K562 (cell line): Measurements from ENCODE around the gene KLHL22. TPM values are rescaled to one million over a fixed set of nuclear protein-coding genes. Genes with fewer than 3 reads are reported as not detected.

Source experiments
- ATF7 ChIP-seq: fragments of 450-650 bp; IDR thresholded peaks from 2 replicates; pipeline ENCODE4 v1.7.1; 2014; ENCODE audit warnings: mild to moderate bottlenecking, moderate library complexity
- GABPB2 ChIP-seq: fragments of 250-450 bp; sonication (Bioruptor Pico); conservative IDR thresholded peaks from 2 replicates; pipeline ENCODE4 v1.5.1; 2021; ENCODE audit warnings: mild to moderate bottlenecking
- HNRNPLL ChIP-seq: fragments of 200-400 bp; formaldehyde crosslinking; IDR thresholded peaks from 2 replicates; pipeline ENCODE4 v1.6.1; 2017; ENCODE audit warnings: low read length, low read depth, mild to moderate bottlenecking; ENCODE audit not compliant: poor library complexity, severe bottlenecking
- KHSRP ChIP-seq: fragments of 450-650 bp; IDR thresholded peaks from 2 replicates; pipeline ENCODE4 v1.6.1; 2017
- MTF1 ChIP-seq: fragments of 250-450 bp; sonication (Bioruptor Pico); IDR thresholded peaks from 2 replicates; pipeline ENCODE4 v1.9.0; 2021; ENCODE audit warnings: moderate library complexity, mild to moderate bottlenecking, inconsistent platforms, borderline replicate concordance
- NCOA6 ChIP-seq: fragments of 450-650 bp; IDR thresholded peaks from 2 replicates; pipeline ENCODE4 v1.6.1; 2017; ENCODE audit warnings: mild to moderate bottlenecking
- POLR2AphosphoS5 ChIP-seq: IDR thresholded peaks from 2 replicates; pipeline ENCODE4 v1.6.1; 2011; ENCODE audit warnings: mild to moderate bottlenecking, low read depth, low read length, moderate library complexity; ENCODE audit not compliant: control insufficient read depth, insufficient read depth
- POLR2G ChIP-seq: fragments of 200-400 bp; formaldehyde crosslinking; IDR thresholded peaks from 2 replicates; pipeline ENCODE4 v1.6.1; 2017; ENCODE audit warnings: low read depth, mild to moderate bottlenecking, antibody characterized with exemption, low read length, moderate library complexity
- RBM15 ChIP-seq: fragments of 200-400 bp; formaldehyde crosslinking; IDR thresholded peaks from 2 replicates; pipeline ENCODE4 v1.6.1; 2018; ENCODE audit warnings: mild to moderate bottlenecking, low read length, moderate library complexity; ENCODE audit not compliant: insufficient read depth
- RCOR1 ChIP-seq, 2 experiments: IDR thresholded peaks; 2 replicates each; pipeline ENCODE4 v1.6.1; 2012; ENCODE audit warnings: low read depth in 2 of 2, low read length in 2 of 2, borderline replicate concordance in 1 of 2, improper control_type of control experiment in 1 of 2
- SNRNP70 ChIP-seq: fragments of 200-400 bp; formaldehyde crosslinking; optimal IDR thresholded peaks from 2 replicates; pipeline ENCODE3; 2017; ENCODE audit warnings: low read depth, low read length
- ZFX ChIP-seq: sonication (generic); formaldehyde crosslinking; IDR thresholded peaks from 2 replicates; pipeline ENCODE4 v1.8.0; 2022; ENCODE audit warnings: mild to moderate bottlenecking, missing genetic modification reagents, moderate library complexity
- ZNF507 ChIP-seq: conservative IDR thresholded peaks from 2 replicates; pipeline ENCODE4 v1.6.1; 2017; ENCODE audit warnings: missing genetic modification characterization, missing compliant biosample characterization
- ZNF586 ChIP-seq: fragments of 450-650 bp; formaldehyde crosslinking; conservative IDR thresholded peaks from 2 replicates; pipeline ENCODE4 v1.4.0; 2020; ENCODE audit warnings: mild to moderate bottlenecking, moderate library complexity
- polyA plus RNA-seq, 8 experiments: library from polyadenylated mRNA; depleted of rRNA in 4 of 8; stranded (reverse) in 5 of 8; unstranded in 3 of 8; fragments of >200 nt; fragmentation: Nextera tagmentation in 2 of 8; fragmentation: Illumina TruSeq in 1 of 8; extraction: Ambion mirVana in 2 of 8; extraction: Trizol in 1 of 8; gene quantifications; 2 replicates each; pipeline versions ENCODE4 v1.2.1 to v1.2.3, GENCODE V29; 2011 to 2014; ENCODE audit warnings: inconsistent platforms in 1 of 8, missing spikeins in 1 of 8
- total RNA-seq, 7 experiments: library from RNA; depleted of rRNA in 6 of 7; stranded (reverse); fragments of >200 nt in 6 of 7; fragmentation: Illumina TruSeq in 2 of 7; extraction: Trizol in 2 of 7; gene quantifications; 2 replicates each; pipeline versions ENCODE4 v1.2.1 to v1.2.3, GENCODE V29; 2011 to 2021; ENCODE audit warnings: low replicate concordance in 1 of 7
- TF ChIP-seq, protein P1 (sequence below): fragments of 200-800 bp; sonication (Bioruptor generic); IDR thresholded peaks from 2 replicates; pipeline ENCODE4 v1.6.1; 2017; ENCODE audit warnings: missing genetic modification characterization, missing compliant biosample characterization
- TF ChIP-seq, protein P2 (sequence below): fragments of 250-450 bp; sonication (Bioruptor Pico); IDR thresholded peaks from 2 replicates; pipeline ENCODE4 v1.4.0; 2020
- TF ChIP-seq, protein P3 (sequence below): fragments of 250-450 bp; sonication (Bioruptor Pico); IDR thresholded peaks from 2 replicates; pipeline ENCODE4 v1.5.0; 2021
- TF ChIP-seq, protein P4 (sequence below): fragments of 450-650 bp; IDR thresholded peaks from 2 replicates; pipeline ENCODE4 v1.7.0; 2016; ENCODE audit warnings: borderline replicate concordance
- TF ChIP-seq, protein P5 (sequence below): fragments of 250-450 bp; sonication (Bioruptor Pico); IDR thresholded peaks from 2 replicates; pipeline ENCODE4 v1.8.0; 2022; ENCODE audit warnings: moderate library complexity, mild to moderate bottlenecking, inconsistent platforms

KLHL22 gene
- total and polyA plus RNA-seq, 9 of the 15 experiments (the other 6 are each of a cell fraction or from before 2014, with no cell fraction given) = 1.3 to 25.6 (median 15.2) TPM

DNA sequence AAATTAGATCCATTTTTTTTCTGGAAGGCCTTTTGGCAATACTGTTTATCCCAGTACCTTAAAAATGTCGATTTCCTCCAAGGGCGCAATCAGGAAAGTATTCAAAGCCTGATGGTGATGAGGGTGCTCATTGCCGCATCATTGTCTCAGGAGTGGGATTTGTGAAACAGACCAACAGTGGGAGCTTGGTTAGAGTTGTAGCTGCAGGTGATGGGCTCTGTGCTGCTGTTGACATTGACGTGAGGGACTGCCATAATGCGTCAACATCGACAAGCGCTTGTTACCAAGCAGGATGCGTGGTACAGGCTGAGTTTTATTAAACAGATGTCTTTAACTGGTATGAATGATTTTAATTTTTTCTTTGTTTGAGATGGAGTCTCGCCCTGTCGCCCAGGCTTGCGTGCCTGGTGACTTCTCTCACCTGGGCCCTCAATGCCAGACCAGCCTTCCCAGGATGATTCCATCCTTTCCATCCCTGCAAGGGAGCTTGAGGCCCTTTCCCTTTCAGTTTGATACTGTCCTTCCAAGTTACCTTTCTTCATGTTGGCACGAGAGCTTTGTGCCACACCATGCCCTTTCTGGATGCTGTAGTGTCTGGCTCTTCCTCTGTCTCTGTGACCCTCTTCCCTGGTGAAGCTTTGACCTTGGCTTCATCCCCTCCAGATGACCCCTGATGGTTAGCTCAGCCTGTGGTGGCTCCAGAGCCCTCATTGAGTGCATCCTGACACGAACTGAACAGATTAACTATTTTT is 22.4 kb upstream of the KLHL22 start (continued):
- no peak for TF ChIP-seq HNRNPLL
- TF ChIP-seq, protein P1, sequence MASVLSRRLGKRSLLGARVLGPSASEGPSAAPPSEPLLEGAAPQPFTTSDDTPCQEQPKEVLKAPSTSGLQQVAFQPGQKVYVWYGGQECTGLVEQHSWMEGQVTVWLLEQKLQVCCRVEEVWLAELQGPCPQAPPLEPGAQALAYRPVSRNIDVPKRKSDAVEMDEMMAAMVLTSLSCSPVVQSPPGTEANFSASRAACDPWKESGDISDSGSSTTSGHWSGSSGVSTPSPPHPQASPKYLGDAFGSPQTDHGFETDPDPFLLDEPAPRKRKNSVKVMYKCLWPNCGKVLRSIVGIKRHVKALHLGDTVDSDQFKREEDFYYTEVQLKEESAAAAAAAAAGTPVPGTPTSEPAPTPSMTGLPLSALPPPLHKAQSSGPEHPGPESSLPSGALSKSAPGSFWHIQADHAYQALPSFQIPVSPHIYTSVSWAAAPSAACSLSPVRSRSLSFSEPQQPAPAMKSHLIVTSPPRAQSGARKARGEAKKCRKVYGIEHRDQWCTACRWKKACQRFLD (CRISPR knock-in tag) = no peak
- no peak for TF ChIP-seq SNRNP70
- TF ChIP-seq ZFX (CRISPR knock-in tag) = 0 out of 2 replicates have a peak, but pooled peaks have one; percentile 25
- no peak for TF ChIP-seq GABPB2
- TF ChIP-seq, protein P2, sequence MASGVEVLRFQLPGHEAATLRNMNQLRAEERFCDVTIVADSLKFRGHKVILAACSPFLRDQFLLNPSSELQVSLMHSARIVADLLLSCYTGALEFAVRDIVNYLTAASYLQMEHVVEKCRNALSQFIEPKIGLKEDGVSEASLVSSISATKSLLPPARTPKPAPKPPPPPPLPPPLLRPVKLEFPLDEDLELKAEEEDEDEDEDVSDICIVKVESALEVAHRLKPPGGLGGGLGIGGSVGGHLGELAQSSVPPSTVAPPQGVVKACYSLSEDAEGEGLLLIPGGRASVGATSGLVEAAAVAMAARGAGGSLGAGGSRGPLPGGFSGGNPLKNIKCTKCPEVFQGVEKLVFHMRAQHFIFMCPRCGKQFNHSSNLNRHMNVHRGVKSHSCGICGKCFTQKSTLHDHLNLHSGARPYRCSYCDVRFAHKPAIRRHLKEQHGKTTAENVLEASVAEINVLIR (CRISPR knock-in tag) = no peak
- no peak for TF ChIP-seq NCOA6
- TF ChIP-seq, protein P3, sequence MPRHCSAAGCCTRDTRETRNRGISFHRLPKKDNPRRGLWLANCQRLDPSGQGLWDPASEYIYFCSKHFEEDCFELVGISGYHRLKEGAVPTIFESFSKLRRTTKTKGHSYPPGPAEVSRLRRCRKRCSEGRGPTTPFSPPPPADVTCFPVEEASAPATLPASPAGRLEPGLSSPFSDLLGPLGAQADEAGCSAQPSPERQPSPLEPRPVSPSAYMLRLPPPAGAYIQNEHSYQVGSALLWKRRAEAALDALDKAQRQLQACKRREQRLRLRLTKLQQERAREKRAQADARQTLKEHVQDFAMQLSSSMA = no peak
- 0 out of 4 replicates have a peak, but pooled peaks of 1 of the 2 experiments have one; percentile 5 for TF ChIP-seq RCOR1 (IDR thresholded peaks at IDR 0.05; ENCODE audit: borderline replicate concordance in 1 of 2, low read depth in 2 of 2, low read length in 2 of 2)
- 0 out of 2 replicates have a peak, but pooled peaks have one; percentile 22 for TF ChIP-seq POLR2AphosphoS5
- TF ChIP-seq RBM15 = no peak
- TF ChIP-seq ATF7 = no peak
- no peak for TF ChIP-seq ZNF507 (tag)
- TF ChIP-seq ZNF586 (CRISPR knock-in tag) = no peak
- TF ChIP-seq, protein P4, sequence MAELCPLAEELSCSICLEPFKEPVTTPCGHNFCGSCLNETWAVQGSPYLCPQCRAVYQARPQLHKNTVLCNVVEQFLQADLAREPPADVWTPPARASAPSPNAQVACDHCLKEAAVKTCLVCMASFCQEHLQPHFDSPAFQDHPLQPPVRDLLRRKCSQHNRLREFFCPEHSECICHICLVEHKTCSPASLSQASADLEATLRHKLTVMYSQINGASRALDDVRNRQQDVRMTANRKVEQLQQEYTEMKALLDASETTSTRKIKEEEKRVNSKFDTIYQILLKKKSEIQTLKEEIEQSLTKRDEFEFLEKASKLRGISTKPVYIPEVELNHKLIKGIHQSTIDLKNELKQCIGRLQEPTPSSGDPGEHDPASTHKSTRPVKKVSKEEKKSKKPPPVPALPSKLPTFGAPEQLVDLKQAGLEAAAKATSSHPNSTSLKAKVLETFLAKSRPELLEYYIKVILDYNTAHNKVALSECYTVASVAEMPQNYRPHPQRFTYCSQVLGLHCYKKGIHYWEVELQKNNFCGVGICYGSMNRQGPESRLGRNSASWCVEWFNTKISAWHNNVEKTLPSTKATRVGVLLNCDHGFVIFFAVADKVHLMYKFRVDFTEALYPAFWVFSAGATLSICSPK = no peak
- TF ChIP-seq, protein P5, sequence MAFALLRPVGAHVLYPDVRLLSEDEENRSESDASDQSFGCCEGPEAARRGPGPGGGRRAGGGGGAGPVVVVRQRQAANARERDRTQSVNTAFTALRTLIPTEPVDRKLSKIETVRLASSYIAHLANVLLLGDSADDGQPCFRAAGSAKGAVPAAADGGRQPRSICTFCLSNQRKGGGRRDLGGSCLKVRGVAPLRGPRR (CRISPR knock-in tag) = peak; percentile 73; the same call in 1 of the 2 replicates
- TF ChIP-seq KHSRP = no peak
- 0 out of 2 replicates have a peak, but pooled peaks have one; percentile 50 for TF ChIP-seq MTF1 (CRISPR knock-in tag)
- no peak for TF ChIP-seq POLR2G
